Measurements from ENCODE around the gene TRDN. TPM values are rescaled to one million over a fixed set of nuclear protein-coding genes. Genes with fewer than 3 reads are reported as not detected.

TRDN gene, protein sequence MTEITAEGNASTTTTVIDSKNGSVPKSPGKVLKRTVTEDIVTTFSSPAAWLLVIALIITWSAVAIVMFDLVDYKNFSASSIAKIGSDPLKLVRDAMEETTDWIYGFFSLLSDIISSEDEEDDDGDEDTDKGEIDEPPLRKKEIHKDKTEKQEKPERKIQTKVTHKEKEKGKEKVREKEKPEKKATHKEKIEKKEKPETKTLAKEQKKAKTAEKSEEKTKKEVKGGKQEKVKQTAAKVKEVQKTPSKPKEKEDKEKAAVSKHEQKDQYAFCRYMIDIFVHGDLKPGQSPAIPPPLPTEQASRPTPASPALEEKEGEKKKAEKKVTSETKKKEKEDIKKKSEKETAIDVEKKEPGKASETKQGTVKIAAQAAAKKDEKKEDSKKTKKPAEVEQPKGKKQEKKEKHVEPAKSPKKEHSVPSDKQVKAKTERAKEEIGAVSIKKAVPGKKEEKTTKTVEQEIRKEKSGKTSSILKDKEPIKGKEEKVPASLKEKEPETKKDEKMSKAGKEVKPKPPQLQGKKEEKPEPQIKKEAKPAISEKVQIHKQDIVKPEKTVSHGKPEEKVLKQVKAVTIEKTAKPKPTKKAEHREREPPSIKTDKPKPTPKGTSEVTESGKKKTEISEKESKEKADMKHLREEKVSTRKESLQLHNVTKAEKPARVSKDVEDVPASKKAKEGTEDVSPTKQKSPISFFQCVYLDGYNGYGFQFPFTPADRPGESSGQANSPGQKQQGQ
- total RNA-seq = 490 TPM
- long read RNA-seq, full-length matches to known transcripts = 276 of 750 reads
- long read RNA-seq, partial matches to known transcripts = 349 of 750 reads
- long read RNA-seq, other reads (novel, unspliced or antisense) = 125 of 750 reads

- intact Hi-C loops (cut with DNase I) = loop anchor here (5.0 kb wide), 3 partner anchors 104 to 219 kb away; no protein-coding TSS in a partner anchor
- DNase-seq (ENCODE audit: low spot score) = no peak
Observed at GRCh38 chr6:123636782-123637181, at the start of gene TRDN. TSS of gene TRDN (minus strand) at chr6:123636950. CDS start at chr6:123636775, 175 bp downstream.

GRCh38 chr6:123681957-123682462 lies 45.3 kb upstream of the TRDN start:
- DNase-seq (ENCODE audit: low spot score) = no peak
- intact Hi-C loops (cut with DNase I) = no loop called here

GRCh38 chr6:123677897-123678296 lies 41.1 kb upstream of the TRDN start:
- no peak for DNase-seq (ENCODE audit: low spot score)
- intact Hi-C loops (cut with DNase I) = no loop called here

GRCh38 chr6:123676793-123677192 lies 40.0 kb upstream of the TRDN start:
- DNase-seq (ENCODE audit: low spot score) = no peak
- intact Hi-C loops (cut with DNase I) = no loop called here

- no peak for DNase-seq (ENCODE audit: low spot score)
- intact Hi-C loops (cut with DNase I) = no loop called here
Observed at GRCh38 chr6:123668965-123669591, 32.3 kb upstream of the TRDN start.

GRCh38 chr6:123668063-123668462 lies 31.3 kb upstream of the TRDN start:
- no peak for DNase-seq (ENCODE audit: low spot score)
- intact Hi-C loops (cut with DNase I) = no loop called here

- intact Hi-C loops (cut with DNase I) = no loop called here
Observed at GRCh38 chr6:123663436-123663835, 26.7 kb upstream of the TRDN start.

GRCh38 chr6:123662757-123663156 lies 26.0 kb upstream of the TRDN start:
- intact Hi-C loops (cut with DNase I) = no loop called here

More at GRCh38 chr6:123663436-123663835, 26.7 kb upstream of the TRDN start:
- DNase-seq (ENCODE audit: low spot score) = no peak

DNA sequence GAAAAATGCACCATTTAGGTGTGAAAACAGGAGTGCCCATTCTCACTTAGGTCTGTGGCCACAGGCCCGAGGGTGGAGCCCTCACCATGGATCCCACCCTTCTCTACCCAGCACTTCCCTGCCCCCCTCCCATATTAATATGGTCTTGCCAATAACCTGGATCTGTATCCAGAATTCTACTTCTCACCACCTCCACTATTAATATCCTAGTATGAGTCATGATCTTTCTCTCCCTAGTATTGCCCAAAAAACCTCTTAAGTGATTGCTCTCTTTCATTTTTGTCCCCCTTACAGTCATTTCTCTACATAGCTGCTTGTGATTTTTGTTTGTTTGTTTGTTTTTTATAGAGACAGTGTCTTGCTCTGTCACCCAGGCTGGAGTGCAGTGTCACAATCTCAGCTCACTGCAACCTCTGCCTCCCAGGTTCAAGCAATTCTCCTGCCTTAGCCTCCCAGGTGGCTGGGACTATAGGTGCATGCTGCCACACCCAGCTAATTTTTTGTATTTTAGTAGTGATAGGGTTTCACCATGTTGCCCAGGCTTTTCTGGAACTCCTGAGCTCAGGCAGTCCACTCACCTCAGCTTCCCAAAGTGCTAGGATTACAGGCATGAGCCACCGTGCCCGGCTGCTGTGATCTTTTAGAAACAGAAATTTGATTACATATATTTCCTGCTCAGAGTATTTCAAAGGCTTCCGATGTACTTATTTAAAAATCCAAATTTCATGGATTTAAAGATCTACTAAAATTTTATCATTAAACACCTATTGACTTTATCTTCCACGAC lies 24.5 kb upstream of the TRDN start:
- intact Hi-C loops (cut with DNase I) = no loop called here
- DNase-seq (ENCODE audit: low spot score) = no peak

More at GRCh38 chr6:123662757-123663156, 26.0 kb upstream of the TRDN start:
- DNase-seq (ENCODE audit: low spot score) = no peak

DNA sequence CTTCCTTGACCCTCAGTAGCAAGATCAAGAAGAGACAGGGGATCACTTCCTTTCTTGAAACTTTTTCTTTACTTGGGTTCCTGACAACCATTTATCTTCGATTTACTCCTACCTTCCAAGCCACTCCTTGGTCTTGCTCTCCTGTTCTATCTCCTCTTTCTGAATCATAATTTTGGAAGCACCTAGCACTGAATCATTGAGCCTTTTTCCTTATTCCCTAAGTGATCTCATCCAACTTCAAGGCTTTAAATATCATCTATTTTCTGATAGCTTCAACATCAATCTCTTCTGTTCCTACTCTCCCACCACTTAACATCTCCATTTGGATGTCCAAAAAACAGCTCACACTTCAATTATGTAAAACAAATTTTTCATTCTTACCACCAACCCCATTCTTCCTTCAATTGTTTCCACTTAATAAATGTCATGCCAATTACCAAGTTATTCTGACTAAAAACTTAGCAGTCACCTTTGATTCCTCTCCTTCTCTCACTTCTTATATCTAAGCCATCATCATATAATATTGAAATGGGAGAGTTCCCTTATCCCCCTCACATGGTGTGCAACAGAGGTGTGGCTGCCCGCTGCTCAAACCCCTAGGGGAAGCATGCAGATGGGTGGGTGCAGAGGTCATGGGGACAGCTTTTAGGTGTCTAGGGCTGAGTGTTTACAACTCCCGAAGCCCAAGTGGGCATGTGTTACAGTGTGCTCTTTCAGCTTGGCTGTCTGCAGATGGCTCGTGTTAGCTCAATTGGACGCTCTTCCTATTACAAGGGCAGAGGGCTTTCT lies 23.4 kb upstream of the TRDN start:
- no peak for DNase-seq (ENCODE audit: low spot score)
- intact Hi-C loops (cut with DNase I) = no loop called here

GRCh38 chr6:123658848-123659247 lies 22.1 kb upstream of the TRDN start:
- no peak for DNase-seq (ENCODE audit: low spot score)
- intact Hi-C loops (cut with DNase I) = no loop called here

GRCh38 chr6:123655521-123656306 lies 19.0 kb upstream of the TRDN start:
- intact Hi-C loops (cut with DNase I) = no loop called here

GRCh38 chr6:123648723-123649122 lies 12.0 kb upstream of the TRDN start:
- intact Hi-C loops (cut with DNase I) = no loop called here
- DNase-seq (ENCODE audit: low spot score) = no peak

More at GRCh38 chr6:123655521-123656306, 19.0 kb upstream of the TRDN start:
- DNase-seq (ENCODE audit: low spot score) = no peak

DNA sequence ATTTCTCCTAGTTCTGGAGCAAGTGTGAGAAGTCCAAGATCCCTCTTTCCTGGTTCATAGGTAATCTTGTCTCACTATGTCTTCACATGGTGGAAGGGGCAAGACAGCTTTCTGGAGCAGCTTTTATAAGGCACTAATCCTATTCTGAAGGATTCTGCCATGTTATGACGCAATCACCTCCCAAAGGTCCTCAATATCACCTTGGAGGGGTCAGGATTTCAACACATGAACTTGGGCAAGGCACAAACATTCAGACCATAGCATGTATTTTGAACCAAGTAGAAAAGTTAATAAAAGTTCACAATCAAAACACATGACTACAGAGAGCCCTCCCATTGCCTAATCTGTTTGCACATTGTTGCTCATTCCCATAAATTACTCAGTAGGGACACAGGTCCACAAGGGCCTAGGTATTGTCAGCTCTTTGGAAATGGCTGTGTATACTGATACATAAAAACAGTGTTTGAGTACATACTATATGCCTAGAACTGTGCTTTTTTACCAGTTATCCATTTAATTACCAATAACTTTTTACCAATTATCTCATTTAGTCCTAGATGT lies 11.3 kb upstream of the TRDN start:
- DNase-seq (ENCODE audit: low spot score) = no peak
- intact Hi-C loops (cut with DNase I) = no loop called here

GRCh38 chr6:123641497-123641896 lies 4.7 kb upstream of the TRDN start:
- no peak for DNase-seq (ENCODE audit: low spot score)
- intact Hi-C loops (cut with DNase I) = no loop called here

DNA sequence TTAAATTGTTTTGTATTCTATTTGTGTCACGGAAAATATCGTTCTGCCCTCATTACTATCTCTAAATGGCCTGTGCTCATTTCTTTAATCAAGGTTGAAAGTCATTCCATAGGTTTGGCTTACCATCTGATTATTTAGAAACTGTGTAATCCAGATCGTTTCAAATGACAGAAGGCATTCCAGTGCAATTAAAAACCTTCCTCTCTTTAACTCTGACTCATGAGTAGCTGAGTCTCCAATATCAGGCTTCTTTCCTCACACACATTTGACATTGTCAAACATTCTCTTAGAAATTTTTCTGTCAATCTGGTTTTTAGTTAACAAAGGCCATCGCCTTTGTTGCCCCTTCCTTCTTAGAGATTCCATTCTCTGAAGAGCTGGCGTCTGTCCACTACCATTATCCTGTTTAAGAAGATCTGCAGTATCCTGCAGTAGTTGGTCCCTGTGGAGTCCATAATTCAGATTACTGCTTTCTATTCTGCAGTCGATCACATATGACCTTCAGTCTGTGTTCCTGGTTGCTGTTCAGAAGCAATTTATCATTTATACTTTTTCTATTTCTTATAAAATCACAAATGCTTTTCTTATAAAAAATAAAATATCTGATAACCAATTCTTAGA lies 3.9 kb upstream of the TRDN start:
- DNase-seq (ENCODE audit: low spot score) = no peak
- intact Hi-C loops (cut with DNase I) = no loop called here

DNA sequence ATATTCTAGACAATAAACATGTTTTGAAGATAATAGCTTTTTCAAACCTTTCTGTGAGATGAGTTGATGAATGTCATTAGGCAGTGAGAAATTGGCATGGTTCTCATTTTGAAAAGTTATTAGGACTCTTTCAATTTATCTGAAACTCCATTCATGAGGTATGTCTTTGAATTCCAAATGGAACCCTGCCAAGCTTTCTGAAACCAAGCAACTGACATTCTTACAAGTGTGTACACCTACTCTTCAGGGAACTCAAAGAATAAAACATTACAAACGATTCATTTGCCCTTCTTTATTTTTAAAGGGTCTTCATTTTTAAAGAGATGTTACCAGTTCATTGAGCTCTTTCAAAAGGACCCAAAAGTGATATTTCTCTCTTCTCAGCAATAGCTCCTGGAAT lies 2.1 kb upstream of the TRDN start:
- no peak for DNase-seq (ENCODE audit: low spot score)
- intact Hi-C loops (cut with DNase I) = loop anchor here (5.0 kb wide), 3 partner anchors 107 to 222 kb away; no protein-coding TSS in a partner anchor
